CD4-positive, alpha-beta T cell (primary cell): ENCODE data around the gene N4BP2L1. TPM values are rescaled to one million over a fixed set of nuclear protein-coding genes. Genes with fewer than 3 reads are reported as not detected.

ENCODE experiments used
- ATAC-seq: fragments of 200-7000 bp; cut with Tn5 transposase; one replicate; pipeline ENCODE4 v1.10.0; 2022; ENCODE audit warnings: mild to moderate bottlenecking; ENCODE audit not compliant: poor library complexity
- CTCF ChIA-PET: fragments of 350-600 bp; sonication (Branson Sonifier 250); formaldehyde crosslinking; loops from one replicate; lab custom pipeline; 2021; ENCODE audit warnings: antibody characterized with exemption, inconsistent platforms; lab: Charles Lee
- POLR2A ChIA-PET: fragments of 350-600 bp; sonication (Branson Sonifier 250); formaldehyde crosslinking; loops from one replicate; lab custom pipeline; 2021; ENCODE audit warnings: antibody characterized with exemption, inconsistent platforms; lab: Charles Lee
- DNase-seq, 14 experiments: peaks; one replicate each; pipeline ENCODE4 v3.0.0-alpha.2; 2013 to 2020; ENCODE audit warnings: mixed read lengths in 2 of 14
- H3K27ac ChIP-seq, 2 donors: one replicate each; pipeline versions ENCODE4 v1.5.1 to v1.7.0; 2013; ENCODE audit warnings: low read length in 2 of 2, low read depth in 1 of 2, mild to moderate bottlenecking in 1 of 2
- H3K27me3 ChIP-seq, 2 experiments: 1 replicate in 1 of 2; 2 replicates in 1 of 2; pipeline versions ENCODE4 v1.6.1 to v1.7.0; 2013; ENCODE audit warnings: low read length in 2 of 2, control low read depth in 1 of 2, mild to moderate bottlenecking in 1 of 2, moderate library complexity in 1 of 2; ENCODE audit not compliant: insufficient read depth in 2 of 2, control insufficient read depth in 1 of 2
- H3K36me3 ChIP-seq: one replicate; pipeline ENCODE4 v1.6.1; 2013; ENCODE audit warnings: low read length, control low read depth; ENCODE audit not compliant: insufficient read depth
- H3K4me1 ChIP-seq: one replicate; pipeline ENCODE4 v1.6.1; 2013; ENCODE audit warnings: low read length, control low read depth; ENCODE audit not compliant: insufficient read depth
- H3K4me3 ChIP-seq: one replicate; pipeline ENCODE4 v1.5.1; 2013; ENCODE audit warnings: mild to moderate bottlenecking, low read length, moderate library complexity
- H3K9me3 ChIP-seq, 2 experiments: 1 replicate in 1 of 2; 2 replicates in 1 of 2; pipeline versions ENCODE4 v1.6.1 to v1.7.0; 2013; ENCODE audit warnings: low read length in 2 of 2, mild to moderate bottlenecking in 2 of 2, control low read depth in 1 of 2, moderate library complexity in 1 of 2; ENCODE audit not compliant: control insufficient read depth in 1 of 2, insufficient read depth in 1 of 2
- H3K27ac Mint-ChIP-seq: one replicate; pipeline ENCODE4 v1.8.0; 2020; ENCODE audit warnings: mixed read lengths
- H3K27me3 Mint-ChIP-seq: one replicate; pipeline ENCODE4 v1.8.0; 2021; ENCODE audit warnings: mixed read lengths
- H3K36me3 Mint-ChIP-seq: one replicate; pipeline ENCODE4 v1.8.0; 2021; ENCODE audit warnings: low read depth, mixed read lengths
- H3K4me1 Mint-ChIP-seq: one replicate; pipeline ENCODE4 v1.8.0; 2021; ENCODE audit warnings: low read depth, mixed read lengths
- H3K4me3 Mint-ChIP-seq: one replicate; pipeline ENCODE4 v1.8.0; 2020; ENCODE audit warnings: mild to moderate bottlenecking, mixed read lengths
- H3K9me3 Mint-ChIP-seq: one replicate; pipeline ENCODE4 v1.8.0; 2020; ENCODE audit warnings: mixed read lengths
- CTCF ChIP-seq: fragments of 200-600 bp; IDR thresholded peaks from one replicate; pipeline ENCODE4 v1.8.0; 2022; ENCODE audit warnings: antibody characterized with exemption, mild to moderate bottlenecking
- intact Hi-C, 2 experiments: fragments of 100-400 bp; cut with DNase I in 1 of 2; cut with micrococcal nuclease in 1 of 2; formaldehyde crosslinking; loops; one replicate each; pipeline versions ENCODE4 v1.15.1 to v1.9.0; 2023 to 2025; cut with DNase I, micrococcal nuclease
- total RNA-seq, 174 experiments: library from RNA in 2 of 174; stranded (reverse) in 2 of 174; gene quantifications; one replicate each; pipeline ENCODE4 v1.2.3 and lab custom pipeline; 2021 to 2026

The N4BP2L1 gene
- total RNA-seq, 2 experiments from 2014 or later, result 47.5 to 50.5 TPM

GRCh38 chr13:32446220-32446619 is 18.3 kb upstream of the N4BP2L1 start:
- Histone ChIP-seq H3K36me3 (peaks cover 2% of the 10 kb centered on the region), H3K4me1 (no peaks in the 10 kb centered on the region), H3K27me3 (no peaks in the 10 kb centered on the region), H3K9me3 (no peaks in the 10 kb centered on the region), H3K4me3 (no peak overlapping the region), H3K27ac (no peak overlapping the region)
- ATAC-seq (no peak), DNase-seq (no peak)
- Mint-ChIP-seq H3K27ac (no peak overlapping the region), H3K4me3 (no peak overlapping the region), H3K27me3 (no peaks in the 10 kb centered on the region), H3K36me3 (peaks cover 10% of the 10 kb centered on the region), H3K4me1 (peaks cover 3% of the 10 kb centered on the region), H3K9me3 (no peaks in the 10 kb centered on the region)
- TF ChIP-seq CTCF, result no peak
- intact Hi-C loops, result loop anchor here (5.0 to 10.0 kb wide), 2 partner anchors 531 to 534 kb away; no protein-coding TSS in a partner anchor
- ChIA-PET CTCF (no interaction called here), POLR2A (no interaction called here)

- ChIA-PET CTCF (no interaction called here), POLR2A (no interaction called here)
- no peak for DNase-seq
- no peak overlapping the region for H3K4me3 ChIP-seq
- intact Hi-C loops, result loop anchor here (5.0 to 10.0 kb wide), 2 partner anchors 531 to 533 kb away; no protein-coding TSS in a partner anchor
- H3K27ac ChIP-seq, result no peak overlapping the region
- Mint-ChIP-seq H3K4me3 (no peak overlapping the region), H3K4me1 (peaks cover 3% of the 10 kb centered on the region), H3K27me3 (no peaks in the 10 kb centered on the region), H3K36me3 (peaks cover 5% of the 10 kb centered on the region), H3K9me3 (no peaks in the 10 kb centered on the region), H3K27ac (no peak overlapping the region)
- H3K36me3 ChIP-seq, result peaks cover 2% of the 10 kb centered on the region
- no peaks in the 10 kb centered on the region for H3K4me1 ChIP-seq
- no peaks in the 10 kb centered on the region for H3K9me3 ChIP-seq
- no peaks in the 10 kb centered on the region for H3K27me3 ChIP-seq
- no peak for TF ChIP-seq CTCF
- ATAC-seq, result no peak
Measured at GRCh38 chr13:32445461-32445860, 17.5 kb upstream of the N4BP2L1 start.

GRCh38 chr13:32443111-32443510 is 15.2 kb upstream of the N4BP2L1 start:
- DNase-seq, result peak in 11 of 14 experiments; percentile 9 to 76 (median 21)

More at GRCh38 chr13:32443111-32443510, 15.2 kb upstream of the N4BP2L1 start:
- POLR2A ChIA-PET, result interaction anchor here (0.9 to 1.4 kb wide), 2 partner anchors 16 to 128 kb away, joined by 3 to 4 read pairs; partner anchors contain the start of genes BRCA2, N4BP2L1 and ZAR1L
- H3K4me1 ChIP-seq, result no peaks in the 10 kb centered on the region
- peak; percentile 53 for TF ChIP-seq CTCF
- CTCF ChIA-PET, result interaction anchor here (1.1 kb wide), 1 partner anchor 53 kb away, joined by 3 read pairs; no protein-coding TSS in a partner anchor
- ATAC-seq, result peak; percentile 77
- Mint-ChIP-seq H3K4me3 (no peak overlapping the region), H3K27ac (no peak overlapping the region), H3K4me1 (peaks cover 3% of the 10 kb centered on the region), H3K9me3 (no peaks in the 10 kb centered on the region), H3K36me3 (peaks cover 14% of the 10 kb centered on the region), H3K27me3 (no peaks in the 10 kb centered on the region)
- H3K27me3 ChIP-seq, result no peaks in the 10 kb centered on the region
- H3K9me3 ChIP-seq, result no peaks in the 10 kb centered on the region
- intact Hi-C loops, result loop anchor here (1.0 to 10.0 kb wide), 5 partner anchors 62 to 528 kb away; partner anchors contain the start of genes BRCA2 (in 1 of the 2) and ZAR1L (in 1 of the 2)
- no peak overlapping the region for H3K4me3 ChIP-seq
- no peak overlapping the region for H3K27ac ChIP-seq
- peaks cover 2% of the 10 kb centered on the region for H3K36me3 ChIP-seq
